ENCODE measurements around the gene TOR1AIP1.

- no peak for TF ChIP-seq CTCF (IDR thresholded peaks at IDR 0.05)
- no peak for TF ChIP-seq POLR2A (IDR thresholded peaks at IDR 0.05)
Observed at GRCh38 chr1:179871940-179872339, 10.1 kb upstream of the TOR1AIP1 start.
